DOHH2 (cell line): Measurements from ENCODE around the gene PRKN.

Source experiments
- H3F3A ChIP-seq: fragments of 200-600 bp; sonication (generic), shearing (Covaris generic); 2 replicates; pipeline ENCODE4 v1.6.0; 2016; ENCODE audit warnings: antibody characterized with exemption, mild to moderate bottlenecking; ENCODE audit not compliant: control insufficient read depth, insufficient read depth
- H3K27ac ChIP-seq: fragments of 200-600 bp; sonication (generic); 2 replicates; pipeline ENCODE4 v1.5.1; 2014; ENCODE audit warnings: low read depth, mild to moderate bottlenecking, low read length, moderate library complexity
- H3K27me3 ChIP-seq: fragments of 200-600 bp; sonication (generic); 2 replicates; pipeline ENCODE4 v1.6.1; 2014; ENCODE audit warnings: mild to moderate bottlenecking, low read length, mixed read lengths; ENCODE audit not compliant: control insufficient read depth
- H3K36me3 ChIP-seq: fragments of 200-600 bp; sonication (generic); 2 replicates; pipeline ENCODE4 v1.6.1; 2014; ENCODE audit warnings: mild to moderate bottlenecking, low read length, moderate library complexity, mixed read lengths; ENCODE audit not compliant: control insufficient read depth
- H3K4me1 ChIP-seq: fragments of 200-600 bp; sonication (generic); 2 replicates; pipeline ENCODE4 v1.6.1; 2014; ENCODE audit warnings: mild to moderate bottlenecking, low read length, mixed read lengths; ENCODE audit not compliant: control insufficient read depth
- H3K4me2 ChIP-seq: fragments of 200-600 bp; sonication (generic); 2 replicates; pipeline ENCODE4 v1.6.0; 2014; ENCODE audit warnings: mild to moderate bottlenecking, low read length, moderate library complexity
- H3K4me3 ChIP-seq: fragments of 200-600 bp; sonication (generic); 2 replicates; pipeline ENCODE4 v1.5.1; 2014; ENCODE audit warnings: mild to moderate bottlenecking, low read length, mixed read lengths
- H3K79me2 ChIP-seq: fragments of 200-600 bp; sonication (generic); 2 replicates; pipeline ENCODE4 v1.6.1; 2014; ENCODE audit warnings: mild to moderate bottlenecking, low read length, mixed read lengths; ENCODE audit not compliant: control insufficient read depth
- H3K9me2 ChIP-seq: fragments of 200-600 bp; sonication (generic); replicated peaks from 2 replicates; pipeline ENCODE4 v1.6.1; 2014; ENCODE audit warnings: mild to moderate bottlenecking, low read length, mixed read lengths; ENCODE audit not compliant: control insufficient read depth
- H3K9me3 ChIP-seq: fragments of 200-600 bp; sonication (generic); 2 replicates; pipeline ENCODE4 v1.6.1; 2014; ENCODE audit warnings: antibody characterized with exemption, low read length, mixed read lengths; ENCODE audit not compliant: control insufficient read depth, insufficient read depth
- H4K20me1 ChIP-seq: fragments of 200-600 bp; sonication (generic); 2 replicates; pipeline ENCODE4 v1.6.0; 2014; ENCODE audit warnings: low read depth, mild to moderate bottlenecking, antibody characterized with exemption, low read length, moderate library complexity; ENCODE audit not compliant: control insufficient read depth, insufficient read depth
- CTCF ChIP-seq: fragments of 200-600 bp; sonication (generic); IDR thresholded peaks from one replicate; pipeline ENCODE4 v1.5.1; 2014; ENCODE audit warnings: antibody characterized with exemption, mild to moderate bottlenecking, low read depth, low read length; ENCODE audit not compliant: poor library complexity, severe bottlenecking
- EZH2phosphoT487 ChIP-seq: fragments of 200-600 bp; sonication (generic); IDR thresholded peaks from 2 replicates; pipeline ENCODE4 v1.6.1; 2017; ENCODE audit warnings: borderline replicate concordance, mild to moderate bottlenecking, antibody characterized with exemption, low read length, moderate library complexity, mixed read lengths

The PRKN gene

GRCh38 chr6:161407581-161407980 is 1320.0 kb downstream of the PRKN start:
- no peak overlapping the region for H3K27ac ChIP-seq
- H3K4me3 ChIP-seq, result no peak overlapping the region
- H3K9me3 ChIP-seq, result peaks cover 8% of the 10 kb centered on the region; the same call in 1 of the 2 replicates
- TF ChIP-seq CTCF (no peak), EZH2phosphoT487 (no peak)
- no peak overlapping the region for H3K4me2 ChIP-seq
- no peaks in the 10 kb centered on the region; the same call in 1 of the 2 replicates for H3K27me3 ChIP-seq
- no peaks in the 10 kb centered on the region for H4K20me1 ChIP-seq
- no peaks in the 10 kb centered on the region for H3F3A ChIP-seq
- no peaks in the 10 kb centered on the region for H3K36me3 ChIP-seq
- H3K4me1 ChIP-seq, result no peaks in the 10 kb centered on the region
- no peaks in the 10 kb centered on the region for H3K79me2 ChIP-seq
- H3K9me2 ChIP-seq, result no peaks in the 10 kb centered on the region

- no peak overlapping the region for H3K4me3 ChIP-seq
- TF ChIP-seq EZH2phosphoT487, result no peak
- TF ChIP-seq CTCF, result no peak
- H3K27ac ChIP-seq, result no peak overlapping the region
- no peaks in the 10 kb centered on the region for H3K36me3 ChIP-seq
- H4K20me1 ChIP-seq, result no peaks in the 10 kb centered on the region
- no peaks in the 10 kb centered on the region for H3K9me2 ChIP-seq
- no peaks in the 10 kb centered on the region for H3K4me1 ChIP-seq
- H3K4me2 ChIP-seq, result no peak overlapping the region
- peaks cover 7% of the 10 kb centered on the region; the same call in 1 of the 2 replicates for H3K9me3 ChIP-seq
- H3K27me3 ChIP-seq, result no peaks in the 10 kb centered on the region; the same call in 1 of the 2 replicates
- no peaks in the 10 kb centered on the region for H3F3A ChIP-seq
- H3K79me2 ChIP-seq, result no peaks in the 10 kb centered on the region
Measured at GRCh38 chr6:161407115-161407514, 1320.5 kb downstream of the PRKN start.

GRCh38 chr6:161406646-161407045 is 1320.9 kb downstream of the PRKN start:
- no peaks in the 10 kb centered on the region; the same call in 1 of the 2 replicates for H3K27me3 ChIP-seq
- H3K36me3 ChIP-seq, result no peaks in the 10 kb centered on the region
- H3K4me3 ChIP-seq, result no peak overlapping the region
- no peak overlapping the region for H3K27ac ChIP-seq
- no peaks in the 10 kb centered on the region for H3K9me2 ChIP-seq
- H3F3A ChIP-seq, result no peaks in the 10 kb centered on the region
- no peaks in the 10 kb centered on the region for H4K20me1 ChIP-seq
- peaks cover 3% of the 10 kb centered on the region; the same call in 1 of the 2 replicates for H3K9me3 ChIP-seq
- no peaks in the 10 kb centered on the region for H3K4me1 ChIP-seq
- TF ChIP-seq CTCF (no peak), EZH2phosphoT487 (no peak)
- H3K79me2 ChIP-seq, result no peaks in the 10 kb centered on the region
- H3K4me2 ChIP-seq, result no peak overlapping the region

- no peaks in the 10 kb centered on the region for H3K9me2 ChIP-seq
- H4K20me1 ChIP-seq, result no peaks in the 10 kb centered on the region
- TF ChIP-seq CTCF (no peak), EZH2phosphoT487 (no peak)
- H3K9me3 ChIP-seq, result no peaks in the 10 kb centered on the region
- no peak overlapping the region for H3K4me2 ChIP-seq
- H3K27me3 ChIP-seq, result no peaks in the 10 kb centered on the region; the same call in 1 of the 2 replicates
- no peak overlapping the region for H3K27ac ChIP-seq
- H3F3A ChIP-seq, result no peaks in the 10 kb centered on the region
- no peaks in the 10 kb centered on the region for H3K79me2 ChIP-seq
- H3K36me3 ChIP-seq, result no peaks in the 10 kb centered on the region
- no peak overlapping the region for H3K4me3 ChIP-seq
- no peaks in the 10 kb centered on the region for H3K4me1 ChIP-seq
Measured at GRCh38 chr6:161405418-161405817, 1322.1 kb downstream of the PRKN start.
